ENCODE data around the gene RHBDL3. TPM values are rescaled to one million over a fixed set of nuclear protein-coding genes. Genes with fewer than 3 reads are reported as not detected.

RHBDL3 gene
- total and polyA plus RNA-seq, 2 donors (not counting 3 experiments of a cell fraction or from before 2014, with no cell fraction given): 0.11 to 0.20 TPM

DNA sequence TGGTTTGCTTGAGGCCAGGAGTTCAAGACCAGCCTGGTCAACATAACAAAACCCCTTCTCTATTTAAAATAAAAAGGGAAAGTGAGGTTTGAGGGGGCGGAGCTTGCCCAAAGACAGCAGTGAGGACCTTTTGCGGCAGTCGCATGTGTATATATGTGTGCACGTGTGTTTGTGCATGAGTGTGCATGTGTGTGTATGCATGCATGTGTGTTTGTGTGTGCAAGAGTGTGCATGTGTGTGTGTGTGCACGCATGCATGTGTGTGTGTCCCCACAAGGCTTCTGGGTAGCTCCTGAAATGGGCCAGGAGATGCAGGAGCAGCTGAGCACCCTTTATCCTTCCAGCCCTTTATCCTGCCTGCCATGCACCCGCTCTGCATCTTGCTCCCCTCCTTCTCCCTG, 9.0 kb downstream of the RHBDL3 start:
- FAIRE-seq (no peak), DNase-seq (ENCODE audit: low read depth, low spot score) (no peak)
- no TSS peak for BruUV-seq (replicated peaks)
- ChIA-PET CTCF (interaction anchor here (0.6 to 1.2 kb wide), 2 partner anchors 11 to 12 kb away, joined by 3 read pairs; no protein-coding TSS in a partner anchor), POLR2A (no interaction called here)
- H2AFZ ChIP-seq (ENCODE audit: low read depth, low read length): no peak overlapping the region
- TF ChIP-seq MYC (IDR thresholded peaks at IDR 0.05; ENCODE audit: low read depth, low read length) (no peak), POLR2AphosphoS5 (IDR thresholded peaks at IDR 0.05; ENCODE audit: insufficient read depth, low read depth, low read length) (no peak), EZH2 (IDR thresholded peaks at IDR 0.05; ENCODE audit: borderline replicate concordance, low read depth, low read length, severe bottlenecking) (no peak), POLR2A (IDR thresholded peaks at IDR 0.05; ENCODE audit: low read depth, low read length) (no peak), GATA2 (IDR thresholded peaks at IDR 0.05; ENCODE audit: insufficient read depth, insufficient read length, low read depth, low read length) (no peak)
- TF ChIP-seq, protein P1, sequence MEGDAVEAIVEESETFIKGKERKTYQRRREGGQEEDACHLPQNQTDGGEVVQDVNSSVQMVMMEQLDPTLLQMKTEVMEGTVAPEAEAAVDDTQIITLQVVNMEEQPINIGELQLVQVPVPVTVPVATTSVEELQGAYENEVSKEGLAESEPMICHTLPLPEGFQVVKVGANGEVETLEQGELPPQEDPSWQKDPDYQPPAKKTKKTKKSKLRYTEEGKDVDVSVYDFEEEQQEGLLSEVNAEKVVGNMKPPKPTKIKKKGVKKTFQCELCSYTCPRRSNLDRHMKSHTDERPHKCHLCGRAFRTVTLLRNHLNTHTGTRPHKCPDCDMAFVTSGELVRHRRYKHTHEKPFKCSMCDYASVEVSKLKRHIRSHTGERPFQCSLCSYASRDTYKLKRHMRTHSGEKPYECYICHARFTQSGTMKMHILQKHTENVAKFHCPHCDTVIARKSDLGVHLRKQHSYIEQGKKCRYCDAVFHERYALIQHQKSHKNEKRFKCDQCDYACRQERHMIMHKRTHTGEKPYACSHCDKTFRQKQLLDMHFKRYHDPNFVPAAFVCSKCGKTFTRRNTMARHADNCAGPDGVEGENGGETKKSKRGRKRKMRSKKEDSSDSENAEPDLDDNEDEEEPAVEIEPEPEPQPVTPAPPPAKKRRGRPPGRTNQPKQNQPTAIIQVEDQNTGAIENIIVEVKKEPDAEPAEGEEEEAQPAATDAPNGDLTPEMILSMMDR (IDR thresholded peaks at IDR 0.05; ENCODE audit: extremely low read depth in 1 of 2, insufficient read depth in 1 of 2, low read depth in 1 of 2, low read length in 2 of 2): no peak
- TF ChIP-seq, protein P2, sequence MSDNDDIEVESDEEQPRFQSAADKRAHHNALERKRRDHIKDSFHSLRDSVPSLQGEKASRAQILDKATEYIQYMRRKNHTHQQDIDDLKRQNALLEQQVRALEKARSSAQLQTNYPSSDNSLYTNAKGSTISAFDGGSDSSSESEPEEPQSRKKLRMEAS (IDR thresholded peaks at IDR 0.05; ENCODE audit: insufficient read depth, insufficient read length): no peak
- no peak overlapping the region for H3K4me2 ChIP-seq (ENCODE audit: insufficient read depth, low read length)
- intact Hi-C loops (cut with micrococcal nuclease) (no loop called here), dilution Hi-C loops (cut with MboI; ENCODE audit: extremely low pct_ligation_motif_present, low sequenced_read_pairs) (no loop called here)
- no peaks in the 10 kb centered on the region for H3K36me3 ChIP-seq (ENCODE audit: control insufficient read depth in 2 of 2, extremely low read depth in 1 of 2, insufficient read depth in 2 of 2, low read length in 2 of 2)
- no peaks in the 10 kb centered on the region for H3K9me1 ChIP-seq (replicated peaks; ENCODE audit: control insufficient read depth, extremely low read depth, insufficient read depth, low read length)
- peaks cover 11% of the 10 kb centered on the region in 2 experiments for H3K27me3 ChIP-seq (ENCODE audit: control insufficient read depth in 2 of 2, insufficient read depth in 2 of 2, low read length in 2 of 2)
- H3K79me2 ChIP-seq (ENCODE audit: control insufficient read depth, insufficient read depth, low read length): no peaks in the 10 kb centered on the region
- H3K27ac ChIP-seq (ENCODE audit: insufficient read depth, low read depth, low read length): no peak overlapping the region
- H4K20me1 ChIP-seq (replicated peaks; ENCODE audit: control insufficient read depth, extremely low read depth, insufficient read depth, low read length): no peaks in the 10 kb centered on the region
- no peak overlapping the region for H3K9ac ChIP-seq (replicated peaks; ENCODE audit: extremely low read depth, insufficient read depth, low read length)
- H3K9me3 ChIP-seq (replicated peaks; ENCODE audit: control insufficient read depth, insufficient read depth, low read length): no peaks in the 10 kb centered on the region
- H3K4me3 ChIP-seq (replicated peaks in 1 of 3; ENCODE audit: insufficient read depth in 1 of 3, low read depth in 1 of 3, low read length in 3 of 3): no peak overlapping the region
- no peaks in the 10 kb centered on the region for H3K4me1 ChIP-seq (ENCODE audit: control insufficient read depth, extremely low read depth, insufficient read depth, low read length)

Measured in endothelial cell of umbilical vein (primary cell).